ENCODE results near the gene EDAR. TPM values are rescaled to one million over a fixed set of nuclear protein-coding genes. Genes with fewer than 3 reads are reported as not detected.

EDAR gene
- total and polyA plus RNA-seq, 10 of the 15 experiments (the other 5 are each of a cell fraction or from before 2014, with no cell fraction given) = 0.04 TPM; not detected in 9

DNA sequence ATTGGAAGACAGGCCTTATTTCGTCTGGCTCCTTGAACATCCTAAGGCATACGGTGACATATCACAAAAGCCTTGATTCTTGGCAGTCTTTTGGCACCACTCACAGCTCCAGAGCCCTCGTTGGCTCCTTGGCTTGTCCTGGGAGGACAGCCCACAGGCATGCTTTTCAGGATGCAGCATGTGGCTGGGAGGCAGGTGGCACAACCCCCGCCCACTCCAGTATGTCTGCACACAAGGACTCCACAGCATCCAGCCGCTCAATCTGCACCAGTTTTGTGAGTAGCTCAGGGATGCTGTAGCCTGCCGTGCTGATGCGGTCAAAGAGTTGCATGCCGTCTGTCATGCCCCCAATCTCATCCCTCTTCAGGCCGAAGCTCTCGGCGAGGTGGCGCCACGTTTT lies 92.3 kb downstream of the EDAR start (continued):
- TF ChIP-seq SKIL (IDR thresholded peaks at IDR 0.05; ENCODE audit: low read depth, poor library complexity, severe bottlenecking) = no peak

DNA sequence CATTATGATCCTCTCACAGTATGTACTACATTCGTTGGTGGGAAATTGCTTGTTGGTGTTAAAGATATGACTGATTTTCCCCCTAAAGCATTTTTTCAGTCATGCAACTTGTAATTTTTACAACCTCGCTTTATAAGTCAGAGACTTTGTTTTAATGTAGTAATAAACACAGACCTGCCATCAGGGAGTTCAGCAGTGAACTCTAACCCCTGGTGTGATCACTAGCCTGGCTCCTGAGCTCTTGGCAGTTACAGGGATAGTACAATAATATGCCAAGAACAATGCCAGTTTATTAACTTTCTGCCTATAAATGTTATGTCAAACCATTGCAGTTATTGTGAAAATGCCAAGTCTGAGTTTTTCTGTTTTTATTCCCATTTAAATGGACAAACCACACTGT lies 93.8 kb downstream of the EDAR start:
- FAIRE-seq (no peak), ATAC-seq (no peak), DNase-seq (ENCODE audit: low read depth, low spot score) (no peak)
- Histone ChIP-seq H4K20me1 (ENCODE audit: control insufficient read depth, insufficient read depth) (no peaks in the 10 kb centered on the region), H3K27me3 (replicated peaks in 1 of 2; ENCODE audit: control insufficient read depth in 2 of 2, insufficient read depth in 2 of 2, low read length in 1 of 2) (no peaks in the 10 kb centered on the region), H3K9ac (ENCODE audit: control insufficient read depth, insufficient read depth, low read length) (no peak overlapping the region), H3K4me1 (ENCODE audit: control insufficient read depth, insufficient read depth, low read length) (no peaks in the 10 kb centered on the region), H3K4me2 (ENCODE audit: control insufficient read depth, insufficient read depth) (no peak overlapping the region), H3K79me2 (ENCODE audit: control insufficient read depth, insufficient read depth, low read length) (no peaks in the 10 kb centered on the region), H3K4me3 (no peak overlapping the region), H3K36me3 (ENCODE audit: control insufficient read depth in 2 of 2, insufficient read depth in 2 of 2, low read length in 1 of 2) (no peaks in the 10 kb centered on the region), H3K9me3 (replicated peaks; ENCODE audit: control insufficient read depth, insufficient read depth, low read length) (no peaks in the 10 kb centered on the region; the same call in 2 of the 3 replicates), H2AFZ (ENCODE audit: control insufficient read depth, low read depth, low read length) (no peak overlapping the region), H3K27ac (ENCODE audit: control insufficient read depth, insufficient read depth) (no peak overlapping the region)
- intact Hi-C loops (cut with micrococcal nuclease; ENCODE audit: unreplicated experiment) = no loop called here
- TF ChIP-seq TARDBP (IDR thresholded peaks at IDR 0.05; ENCODE audit: borderline replicate concordance) (no peak), TCF12 (IDR thresholded peaks at IDR 0.05; ENCODE audit: low read depth, low read length) (no peak), POLR2A (IDR thresholded peaks at IDR 0.05; ENCODE audit: low read depth, low read length) (no peak), E4F1 (IDR thresholded peaks at IDR 0.05; ENCODE audit: borderline replicate concordance, partially characterized antibody) (no peak), TAF1 (IDR thresholded peaks at IDR 0.05; ENCODE audit: borderline replicate concordance, low read depth, low read length) (no peak), GATAD2B (conservative IDR thresholded peaks at IDR 0.05; ENCODE audit: low read depth) (no peak), ZNF622 (IDR thresholded peaks at IDR 0.05) (no peak), SIX5 (IDR thresholded peaks at IDR 0.05; ENCODE audit: low read depth, low read length, severe bottlenecking) (no peak), MTA3 (IDR thresholded peaks at IDR 0.05; ENCODE audit: borderline replicate concordance, low read length) (no peak), POU2F2 (IDR thresholded peaks at IDR 0.05; ENCODE audit: borderline replicate concordance, low read depth, low read length) (no peak)
- ChIA-PET POLR2A (no interaction called here), RAD21 (ENCODE audit: unreplicated experiment) (no interaction called here), CTCF (interaction anchor here (0.9 kb wide), 1 partner anchor 13 kb away, joined by 3 read pairs; no protein-coding TSS in a partner anchor), SMC1A (ENCODE audit: uncharacterized antibody, unreplicated experiment) (no interaction called here)
- in situ Hi-C loops (cut with MboI) = no loop called here
- BruUV-seq (replicated peaks) = no TSS peak
- 76% methylated on average over 2 of the region's 2 CpGs for WGBS (ENCODE audit: insufficient coverage, insufficient replicate concordance, low lambda C conversion rate, missing lambda C conversion rate)
